MCF 10A (cell line): ENCODE data around the gene NEK3. TPM values are rescaled to one million over a fixed set of nuclear protein-coding genes. Genes with fewer than 3 reads are reported as not detected.

Source experiments
- BruUV-seq: library from RNA; stranded (reverse); fragments of 400-500 nt; replicated peaks from 2 replicates; lab custom pipeline; 2021; lab: Mats Ljungman, UMichigan
- CTCF ChIA-PET: fragments of 300-600 bp; sonication (Branson Sonifier 250); formaldehyde crosslinking; extraction: SDS; loops from one replicate; lab custom pipeline; 2021; ENCODE audit warnings: antibody characterized with exemption, inconsistent platforms; lab: Yijun Ruan, JAX
- POLR2A ChIA-PET: fragments of 300-600, 350-650 bp; sonication (Branson Sonifier 250); formaldehyde crosslinking; extraction: SDS; loops from one replicate; lab custom pipeline; 2020; ENCODE audit warnings: antibody characterized with exemption, inconsistent platforms; lab: Yijun Ruan, JAX
- DNase-seq: peaks from one replicate; pipeline ENCODE4 v3.0.0-alpha.2; 2018; ENCODE audit not compliant: unreplicated experiment
- H3K27ac Mint-ChIP-seq: one replicate; pipeline ENCODE4 v1.8.0; 2022; ENCODE audit warnings: mild to moderate bottlenecking, low read depth, mixed read lengths; ENCODE audit not compliant: unreplicated experiment
- H3K27me3 Mint-ChIP-seq: one replicate; pipeline ENCODE4 v1.8.0; 2022; ENCODE audit warnings: mixed read lengths; ENCODE audit not compliant: insufficient read depth, unreplicated experiment
- H3K36me3 Mint-ChIP-seq: one replicate; pipeline ENCODE4 v1.8.0; 2022; ENCODE audit warnings: mild to moderate bottlenecking, moderate library complexity, mixed read lengths; ENCODE audit not compliant: insufficient read depth, unreplicated experiment
- H3K4me1 Mint-ChIP-seq: one replicate; pipeline ENCODE4 v1.8.0; 2022; ENCODE audit warnings: mixed read lengths; ENCODE audit not compliant: insufficient read depth, unreplicated experiment
- H3K4me3 Mint-ChIP-seq: one replicate; pipeline ENCODE4 v1.8.0; 2022; ENCODE audit warnings: mild to moderate bottlenecking, moderate library complexity, mixed read lengths; ENCODE audit not compliant: unreplicated experiment
- H3K9me3 Mint-ChIP-seq: one replicate; pipeline ENCODE4 v1.8.0; 2022; ENCODE audit warnings: mixed read lengths; ENCODE audit not compliant: unreplicated experiment
- CTCF ChIP-seq: fragments of 200-600 bp; IDR thresholded peaks from one replicate; pipeline ENCODE4 v1.8.0; 2022; ENCODE audit warnings: antibody characterized with exemption, mild to moderate bottlenecking; ENCODE audit not compliant: unreplicated experiment
- intact Hi-C: fragments of 100-400 bp; cut with micrococcal nuclease; formaldehyde crosslinking; loops from 2 replicates; pipeline ENCODE4 v1.14.1; 2022
- total RNA-seq: library from RNA; stranded (reverse); gene quantifications from 2 replicates; pipeline ENCODE4 v1.2.3, GENCODE V29; 2022

Gene NEK3
- total RNA-seq, 1 experiment from 2014 or later, result 23.7 TPM

GRCh38 chr13:52155177-52155576, 4.2 kb downstream of the NEK3 start:
- no TSS peak for BruUV-seq
- Mint-ChIP-seq H3K4me3 (no peak overlapping the region), H3K36me3 (peaks cover 4% of the 10 kb centered on the region), H3K27me3 (no peaks in the 10 kb centered on the region), H3K9me3 (no peaks in the 10 kb centered on the region), H3K4me1 (peaks cover 12% of the 10 kb centered on the region), H3K27ac (no peak overlapping the region)
- intact Hi-C loops, result loop anchor here (5.0 kb wide), 1 partner anchor 37 kb away; no protein-coding TSS in a partner anchor
- ChIA-PET CTCF (no interaction called here), POLR2A (interaction anchor here (0.8 to 1.2 kb wide), 3 partner anchors 26 to 537 kb away, joined by 3 to 5 read pairs (median 4); partner anchors contain the start of gene NEK5)
- TF ChIP-seq CTCF, result no peak
- DNase-seq, result no peak

DNA sequence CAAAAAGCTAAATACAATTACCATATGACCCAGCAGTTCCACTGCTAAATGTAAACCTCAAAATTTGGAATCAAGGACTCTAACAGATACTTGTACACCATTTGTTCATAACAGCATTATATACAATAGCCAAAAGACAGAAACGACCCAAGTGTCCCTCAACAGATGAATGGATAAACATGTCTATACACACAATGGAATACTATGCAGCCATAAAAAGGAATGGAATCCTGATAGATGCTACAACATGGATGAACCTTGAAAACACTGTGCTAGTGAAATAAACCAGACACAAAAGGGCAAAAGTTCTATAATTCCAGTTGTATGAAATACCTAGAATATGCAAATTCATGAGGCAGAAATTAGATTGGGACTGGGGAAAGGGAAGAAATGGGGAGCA, 12.2 kb downstream of the NEK3 start:
- Mint-ChIP-seq H3K27me3 (no peaks in the 10 kb centered on the region), H3K36me3 (peaks cover 23% of the 10 kb centered on the region), H3K9me3 (no peaks in the 10 kb centered on the region), H3K4me1 (no peaks in the 10 kb centered on the region), H3K27ac (no peak overlapping the region), H3K4me3 (no peak overlapping the region)
- CTCF ChIA-PET, result no interaction called here
- TF ChIP-seq CTCF, result no peak
- intact Hi-C loops, result no loop called here
- DNase-seq, result no peak
- POLR2A ChIA-PET, result interaction anchor here (1.4 kb wide), 1 partner anchor 9 kb away, joined by 3 read pairs; no protein-coding TSS in a partner anchor
- BruUV-seq, result no TSS peak

- CTCF ChIA-PET, result interaction anchor here (0.6 to 1.5 kb wide), 5 partner anchors 10 to 217 kb away, joined by 3 to 8 read pairs (median 3); no protein-coding TSS in a partner anchor
- no peak for DNase-seq
- H3K27me3 Mint-ChIP-seq, result no peaks in the 10 kb centered on the region
- POLR2A ChIA-PET, result no interaction called here
- peaks cover 32% of the 10 kb centered on the region for H3K36me3 Mint-ChIP-seq
- H3K4me3 Mint-ChIP-seq, result no peak overlapping the region
- H3K27ac Mint-ChIP-seq, result no peak overlapping the region
- no TSS peak for BruUV-seq
- no peaks in the 10 kb centered on the region for H3K4me1 Mint-ChIP-seq
- no peak for TF ChIP-seq CTCF
- H3K9me3 Mint-ChIP-seq, result no peaks in the 10 kb centered on the region
- intact Hi-C loops, result no loop called here
Observed at GRCh38 chr13:52141299-52141698, 18.1 kb downstream of the NEK3 start.

DNA sequence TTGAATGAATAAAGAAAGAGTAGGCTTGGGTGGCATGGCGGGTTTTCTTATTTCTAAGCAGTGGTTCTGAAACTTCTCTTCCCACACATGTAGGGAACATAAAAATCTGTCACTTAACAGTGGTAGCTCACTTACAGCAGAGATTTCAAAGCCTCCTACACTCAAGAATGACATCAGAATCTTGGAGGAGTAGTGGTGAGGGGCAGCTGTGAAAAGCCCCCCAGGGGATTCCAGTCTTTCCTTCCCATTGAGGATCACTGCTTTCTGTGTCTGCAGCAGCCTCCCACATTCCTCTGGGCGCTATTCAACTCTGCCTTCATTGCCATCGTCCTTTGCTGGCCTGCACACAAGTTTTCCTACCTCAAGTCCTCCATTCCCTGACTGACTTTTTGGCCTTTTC, 21.9 kb downstream of the NEK3 start:
- Mint-ChIP-seq H3K36me3 (peaks cover 34% of the 10 kb centered on the region), H3K27ac (no peak overlapping the region), H3K4me1 (no peaks in the 10 kb centered on the region), H3K27me3 (no peaks in the 10 kb centered on the region), H3K9me3 (no peaks in the 10 kb centered on the region), H3K4me3 (no peak overlapping the region)
- DNase-seq, result no peak
- CTCF ChIA-PET, result interaction anchor here (1.5 kb wide), 1 partner anchor 10 kb away, joined by 8 read pairs; no protein-coding TSS in a partner anchor
- BruUV-seq, result no TSS peak
- intact Hi-C loops, result no loop called here
- POLR2A ChIA-PET, result no interaction called here
- no peak for TF ChIP-seq CTCF
